COR-L47 (cell line): ENCODE measurements around the gene PDLIM5.

ENCODE experiments used
- DNase-seq: peaks from one replicate; lab custom pipeline; 2025; lab: John Stamatoyannopoulos, UW

The PDLIM5 gene

GRCh38 chr4:94426783-94427182 lies 25.0 kb upstream of the PDLIM5 start:
- DNase-seq = no peak

DNA sequence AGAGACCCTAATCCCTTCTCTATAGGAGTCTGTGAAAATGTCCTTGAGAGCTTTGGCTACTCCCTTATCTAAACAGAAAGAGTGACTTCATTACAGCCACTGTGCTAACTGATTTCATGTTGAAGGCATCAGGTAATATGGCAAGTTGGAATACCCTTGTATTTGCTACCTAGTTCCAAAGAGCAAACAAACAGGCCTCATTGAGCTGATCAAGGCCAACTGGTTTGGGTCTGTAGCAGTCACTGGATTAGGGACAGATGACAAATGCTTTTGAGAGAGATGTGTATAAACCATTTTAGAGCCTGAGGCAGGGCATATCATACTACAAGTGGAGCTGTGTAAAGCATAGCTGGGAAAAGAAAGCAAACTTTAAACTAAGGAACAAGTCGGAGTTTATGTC lies 22.9 kb upstream of the PDLIM5 start:
- DNase-seq = no peak

- no peak for DNase-seq
Measured at GRCh38 chr4:94430406-94430805, 21.3 kb upstream of the PDLIM5 start.

DNA sequence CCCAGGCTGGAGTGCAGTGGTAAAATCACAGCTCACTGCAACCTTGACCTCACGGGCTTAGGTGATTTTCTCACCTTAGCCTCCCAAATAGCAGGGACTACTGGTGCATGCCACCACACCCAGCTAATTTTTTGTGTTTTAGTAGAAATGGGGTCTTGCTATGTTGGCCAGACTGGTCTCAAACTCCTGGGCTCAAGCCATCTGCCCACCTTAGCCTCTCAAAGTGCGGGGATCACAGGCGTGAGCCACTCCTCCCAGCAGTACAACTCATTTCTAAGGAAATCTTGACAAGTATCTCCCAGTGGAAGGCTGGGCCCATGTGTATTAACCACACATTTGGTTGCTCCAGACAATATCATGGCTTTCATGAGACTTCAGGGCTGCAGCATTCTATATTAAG lies 20.4 kb upstream of the PDLIM5 start:
- no peak for DNase-seq

DNA sequence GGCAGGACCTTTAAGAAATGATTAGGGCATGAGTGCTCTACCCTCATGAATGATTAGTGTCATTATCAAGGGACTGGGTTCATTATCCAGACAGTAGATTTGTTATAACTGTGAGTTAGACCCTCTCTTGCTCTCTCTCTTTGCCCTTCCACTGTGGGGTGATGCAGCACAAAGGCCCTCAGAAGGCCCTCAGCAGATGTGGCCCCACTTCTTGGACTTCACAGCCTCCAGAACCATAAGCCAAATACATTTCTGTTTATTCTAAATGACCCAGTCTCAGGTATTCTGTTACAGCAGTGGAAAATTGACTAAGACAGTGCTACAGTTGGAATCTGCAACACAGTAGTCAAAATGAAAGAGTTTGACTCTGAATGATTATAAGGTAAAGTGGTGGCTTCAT lies 17.2 kb upstream of the PDLIM5 start:
- DNase-seq = no peak

- no peak for DNase-seq
Measured at GRCh38 chr4:94435874-94436273, 15.9 kb upstream of the PDLIM5 start.

DNA sequence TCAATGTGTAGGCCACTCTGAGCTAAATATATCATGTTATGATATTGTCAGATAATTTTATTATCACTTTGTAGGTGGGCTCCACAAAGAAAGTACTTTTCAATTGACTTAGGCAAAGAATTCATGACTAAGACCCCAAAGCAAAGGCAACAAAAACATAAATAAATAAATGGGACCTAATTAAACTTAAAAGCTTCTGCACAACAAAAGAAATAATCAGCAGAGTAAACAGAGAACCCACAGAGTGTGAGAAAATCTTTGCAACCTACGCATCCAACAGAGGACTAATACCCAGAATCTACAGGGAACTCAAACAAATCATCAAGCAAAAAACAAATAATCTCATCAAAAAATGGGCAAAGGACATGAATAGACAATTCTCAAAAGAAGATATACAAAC lies 15.2 kb upstream of the PDLIM5 start:
- peak; percentile 23 for DNase-seq

DNA sequence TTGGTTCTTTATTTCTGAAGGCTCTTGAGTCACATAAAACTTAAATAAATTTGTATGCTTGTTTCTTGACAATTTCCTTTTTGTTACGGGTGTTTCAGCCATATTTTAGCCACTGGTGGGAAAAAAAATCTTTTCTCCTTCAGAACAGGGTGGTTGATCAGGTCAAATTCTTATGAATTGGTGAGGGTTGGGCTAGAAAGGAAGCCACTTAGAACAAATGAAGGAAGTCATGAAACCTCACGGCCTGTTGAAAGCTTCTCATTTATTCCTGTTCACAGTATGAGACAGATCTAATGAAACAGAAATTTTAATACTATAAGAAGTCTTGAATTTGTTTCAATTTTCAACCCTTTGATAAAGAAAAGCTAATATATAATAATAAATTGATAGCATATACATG lies 12.1 kb upstream of the PDLIM5 start:
- no peak for DNase-seq

DNA sequence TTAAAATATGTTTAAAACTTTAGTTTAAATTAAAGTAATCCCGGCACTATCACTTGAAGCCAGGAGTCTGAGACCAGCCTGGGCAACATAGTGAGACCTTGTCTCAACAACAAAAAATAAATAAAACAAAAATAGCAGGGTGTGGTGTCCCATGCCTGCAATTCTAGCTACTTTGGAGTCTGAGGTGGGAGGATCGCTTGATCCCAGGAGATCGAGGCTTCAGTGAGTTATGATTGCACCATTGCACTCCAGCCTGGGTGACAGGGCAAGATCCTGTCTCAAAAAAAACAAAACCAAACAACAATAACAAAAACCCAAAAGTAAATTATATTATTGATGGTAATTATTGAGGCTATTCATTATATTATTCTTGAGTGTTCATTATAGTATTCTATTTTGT lies 9.9 kb upstream of the PDLIM5 start:
- no peak for DNase-seq

DNA sequence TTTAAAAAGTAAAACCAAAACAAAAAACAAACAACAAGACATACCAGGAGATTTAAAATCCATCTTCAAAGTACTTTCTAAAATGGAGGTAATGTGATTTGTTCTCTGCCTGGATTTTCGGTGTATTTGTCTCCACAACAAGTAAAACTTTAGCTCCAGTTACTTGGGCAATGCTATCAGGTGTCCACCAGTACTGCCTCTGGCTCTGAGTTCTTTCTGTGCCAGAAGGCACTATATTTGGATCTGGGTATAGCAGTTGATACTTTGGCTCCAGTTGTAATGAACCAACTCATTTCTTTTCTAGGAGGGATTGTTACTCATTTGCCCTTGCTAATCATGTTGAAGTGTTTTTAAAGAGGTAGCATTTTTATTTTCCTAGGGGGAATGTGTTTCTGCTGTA lies 9.5 kb upstream of the PDLIM5 start:
- DNase-seq = no peak

GRCh38 chr4:94446386-94446785 lies 5.4 kb upstream of the PDLIM5 start:
- DNase-seq = no peak

- DNase-seq = no peak
Measured at GRCh38 chr4:94447754-94448411, 3.9 kb upstream of the PDLIM5 start.

- DNase-seq = no peak
Measured at GRCh38 chr4:94448815-94449375, 2.8 kb upstream of the PDLIM5 start.

DNA sequence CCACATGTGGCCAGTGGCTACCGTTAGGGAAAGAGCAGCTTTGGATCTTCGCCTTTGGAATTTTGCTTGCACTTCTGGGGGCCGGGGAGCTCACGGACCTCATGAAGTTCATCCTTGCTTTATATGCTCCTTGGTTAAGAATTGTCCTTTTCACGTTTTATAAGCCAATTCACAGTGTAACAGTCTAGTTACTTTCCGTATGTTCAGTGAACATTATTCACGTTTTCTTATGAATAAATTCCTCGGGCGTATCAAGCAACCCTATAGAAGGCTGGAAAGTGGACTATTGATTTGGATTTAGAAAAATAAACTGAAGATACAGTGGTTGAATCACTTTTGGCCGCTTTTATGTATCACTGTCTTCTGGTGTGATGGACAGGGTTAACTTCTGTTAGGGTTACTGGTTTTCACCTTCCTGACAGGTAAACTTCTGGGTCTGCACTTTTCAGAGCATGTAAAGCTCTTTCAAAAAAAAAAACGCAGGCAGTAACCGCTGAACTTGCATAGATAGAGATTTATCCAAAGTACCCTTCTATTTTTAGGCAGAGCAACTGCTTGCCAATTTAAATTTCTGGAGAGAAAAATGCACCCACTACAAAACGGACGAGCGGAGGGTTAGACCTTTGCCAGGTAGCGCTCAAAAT lies 569 bp upstream of the PDLIM5 start:
- DNase-seq = no peak

- peak; percentile 38 for DNase-seq
Measured at GRCh38 chr4:94452476-94453371, 982 bp downstream of the PDLIM5 start.

DNA sequence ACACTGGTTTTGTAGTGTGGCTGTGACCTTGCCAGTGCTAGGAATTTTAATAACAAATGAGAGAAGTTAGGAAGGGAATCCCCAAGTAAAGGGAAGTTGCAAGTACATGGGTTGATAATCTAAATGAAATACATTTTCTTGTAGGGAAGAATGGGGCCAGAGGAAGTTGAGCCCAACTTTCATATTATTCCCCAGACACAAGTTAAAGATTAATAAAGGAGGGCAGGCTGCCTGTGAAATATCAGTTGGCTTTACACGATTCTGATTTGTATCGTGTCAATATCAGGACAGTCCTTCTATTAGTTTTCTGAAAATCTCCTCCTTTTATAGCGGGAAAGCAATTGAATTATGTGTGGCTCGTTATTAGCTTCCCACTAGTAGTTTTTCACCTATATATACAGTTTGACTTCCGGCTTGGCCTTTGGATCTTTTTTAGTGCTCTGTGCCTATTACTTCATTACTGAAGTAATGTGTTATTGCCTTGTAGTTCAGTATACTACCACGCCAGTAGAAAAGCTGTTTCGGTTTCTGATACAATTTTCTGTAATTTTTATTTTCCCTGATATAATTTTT lies 1.7 kb downstream of the PDLIM5 start:
- no peak for DNase-seq

GRCh38 chr4:94454405-94454804 lies 2.7 kb downstream of the PDLIM5 start:
- DNase-seq = no peak

GRCh38 chr4:94455081-94455480 lies 3.3 kb downstream of the PDLIM5 start:
- DNase-seq = no peak

DNA sequence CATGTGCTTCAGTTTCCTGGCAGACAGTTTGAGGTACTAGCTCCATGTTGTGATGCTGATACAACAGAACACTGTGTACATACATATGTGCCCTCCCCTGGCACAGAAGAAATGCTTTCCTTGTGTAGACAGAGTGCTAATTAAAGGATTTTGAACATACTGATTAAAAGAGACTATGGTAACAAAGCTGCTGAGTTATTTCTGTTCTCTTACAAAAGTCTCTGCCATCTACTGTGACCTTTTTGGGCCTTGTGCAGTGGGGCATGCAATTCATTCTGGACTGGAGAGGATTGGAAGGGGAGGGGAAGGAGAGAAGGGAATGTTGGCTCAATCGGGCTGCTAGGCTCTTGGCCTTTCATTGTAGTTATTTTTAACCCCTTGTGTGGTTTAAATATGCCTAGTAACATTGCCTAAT lies 6.0 kb downstream of the PDLIM5 start:
- DNase-seq = peak; percentile 44

DNA sequence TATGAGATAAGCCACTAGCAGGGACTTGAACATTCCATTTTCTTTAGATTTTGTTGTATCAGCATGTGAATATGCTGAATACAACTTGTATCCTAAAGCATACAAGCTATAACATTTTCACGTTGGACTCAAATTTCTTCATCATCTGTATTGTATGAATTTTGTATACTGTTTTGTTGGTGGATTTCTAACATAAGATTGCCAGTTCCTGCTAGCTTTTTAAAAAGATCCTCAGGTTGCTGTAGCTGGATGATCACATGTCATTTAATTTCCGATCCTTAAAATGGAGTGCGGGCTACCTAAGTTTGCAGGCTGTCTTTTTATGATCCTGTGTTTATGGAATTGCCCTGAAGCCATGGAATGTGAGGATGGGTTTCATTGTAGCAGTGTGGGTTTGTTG lies 6.9 kb downstream of the PDLIM5 start:
- DNase-seq = no peak

- no peak for DNase-seq
Measured at GRCh38 chr4:94459462-94460161, 7.9 kb downstream of the PDLIM5 start.

DNA sequence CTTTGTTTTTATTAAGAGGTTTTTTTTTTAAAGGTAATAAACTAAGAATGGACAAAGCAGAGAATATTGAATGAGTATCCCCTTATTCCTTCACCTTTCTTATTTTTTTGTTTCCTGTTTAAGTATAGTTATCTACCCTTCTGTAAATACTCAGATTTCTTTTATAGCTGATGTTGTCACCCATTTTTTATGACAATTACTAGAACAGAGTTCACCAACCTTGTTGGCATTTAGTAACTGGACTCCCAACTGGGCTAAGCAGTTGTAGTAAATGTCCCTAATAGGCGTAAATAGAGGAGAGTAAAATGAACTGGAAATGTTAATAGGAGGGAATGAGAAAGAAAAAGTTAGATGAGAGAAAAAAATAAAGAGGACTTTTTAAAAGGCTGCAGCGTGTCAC lies 9.8 kb downstream of the PDLIM5 start:
- no peak for DNase-seq
